Prostate gland (tissue), 2 donors: ENCODE measurements around the gene LALBA.
"Not testable (repeated sequence)": the region's sequence is repeated elsewhere in the genome, so short reads cannot be mapped to it uniquely, and the experiment has no call there.

ENCODE experiments used
- CTCF ChIP-seq, 4 experiments: fragments of 200-600 bp in 2 of 4; fragments of 450-650 bp in 2 of 4; sonication (generic) in 2 of 4; IDR thresholded peaks; 1 replicate in 3 of 4; 2 replicates in 1 of 4; pipeline ENCODE4 v1.5.1; 2016 to 2019; ENCODE audit warnings: antibody characterized with exemption in 4 of 4, mild to moderate bottlenecking in 2 of 4, moderate library complexity in 2 of 4
- POLR2A ChIP-seq: fragments of 450-650 bp; IDR thresholded peaks from one replicate; pipeline ENCODE4 v1.6.1; 2016; ENCODE audit warnings: antibody characterized with exemption, mild to moderate bottlenecking

- TF ChIP-seq CTCF (IDR thresholded peaks at IDR 0.05); POLR2A: not testable (repeated sequence)
Observed at GRCh38 chr12:48551636-48552035, 18.2 kb downstream of the LALBA start.
